Measurements from ENCODE around the gene ZNF611.
"Not testable (repeated sequence)": the region's sequence is repeated elsewhere in the genome, so short reads cannot be mapped to it uniquely, and the experiment has no call there.

Gene ZNF611

GRCh38 chr19:52734893-52735661 lies at the start of gene ZNF611:
ZNF611 (minus strand) TSS chr19:52735044; CDS start chr19:52715894, 19,150 bp downstream.
- DNase-seq: peak; percentile 100

GRCh38 chr19:52782864-52783263 lies 48.0 kb upstream of the ZNF611 start:
- DNase-seq: not testable (repeated sequence)

GRCh38 chr19:52778811-52779210 lies 44.0 kb upstream of the ZNF611 start:
- peak; percentile 75 for DNase-seq

- DNase-seq: not testable (repeated sequence)
These were observed 21.6 kb upstream of the ZNF611 start for GRCh38 chr19:52756447-52756846.

- no peak for DNase-seq
These were observed 14.9 kb upstream of the ZNF611 start for GRCh38 chr19:52749780-52750179.

- no peak for DNase-seq
These were observed 13.6 kb upstream of the ZNF611 start for GRCh38 chr19:52748336-52748950.

GRCh38 chr19:52745919-52746318 lies 11.1 kb upstream of the ZNF611 start:
- DNase-seq: not testable (repeated sequence)

- DNase-seq: no peak
These were observed 8.2 kb upstream of the ZNF611 start for GRCh38 chr19:52743091-52743490.

- no peak for DNase-seq
These were observed 7.7 kb upstream of the ZNF611 start for GRCh38 chr19:52742516-52742915.

GRCh38 chr19:52741951-52742485 lies 7.2 kb upstream of the ZNF611 start:
- no peak for DNase-seq

- DNase-seq: not testable (repeated sequence)
These were observed 6.5 kb upstream of the ZNF611 start for GRCh38 chr19:52741371-52741770.

GRCh38 chr19:52739576-52739975 lies 4.7 kb upstream of the ZNF611 start:
- DNase-seq: no peak

GRCh38 chr19:52735734-52736133 lies 890 bp upstream of the ZNF611 start:
- no peak for DNase-seq

GRCh38 chr19:52734331-52734892 lies 432 bp downstream of the ZNF611 start:
- DNase-seq: no peak

- DNase-seq: not testable (repeated sequence)
These were observed 8.8 kb downstream of the ZNF611 start for GRCh38 chr19:52726051-52726450.

GRCh38 chr19:52725528-52725961 lies 9.3 kb downstream of the ZNF611 start:
- DNase-seq: no peak

GRCh38 chr19:52724701-52725514 lies 9.9 kb downstream of the ZNF611 start:
- DNase-seq: no peak

- not testable (repeated sequence) for DNase-seq
These were observed 10.8 kb downstream of the ZNF611 start for GRCh38 chr19:52723907-52724598.

GRCh38 chr19:52722062-52723003 lies 12.5 kb downstream of the ZNF611 start:
- DNase-seq: no peak

GRCh38 chr19:52720541-52720940 lies 14.3 kb downstream of the ZNF611 start:
- DNase-seq: not testable (repeated sequence)

GRCh38 chr19:52716522-52716921 lies 18.3 kb downstream of the ZNF611 start:
- no peak for DNase-seq
